ENCODE measurements around the gene GPR39.

Gene GPR39

DNA sequence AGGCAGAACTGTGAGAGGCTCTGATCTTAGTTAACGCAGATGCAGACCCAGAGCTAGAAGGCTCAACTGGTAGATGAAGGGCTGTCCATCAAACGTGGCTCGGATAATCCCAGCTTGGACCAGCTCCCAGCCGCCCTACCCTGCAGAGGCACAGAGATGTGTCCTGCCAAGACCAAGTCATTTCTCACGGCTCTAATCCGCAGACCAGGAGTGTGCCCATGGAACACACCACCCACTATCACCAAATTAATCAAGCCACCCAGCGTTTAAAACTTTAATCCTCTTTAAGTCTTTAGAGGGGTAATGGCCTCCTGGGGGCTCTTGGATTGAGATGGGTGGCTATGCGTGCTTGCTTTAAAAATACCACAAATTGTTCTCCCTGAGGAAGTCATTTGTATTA lies 235.9 kb downstream of the GPR39 start:
- Histone ChIP-seq H3K36me3 (ENCODE audit: control insufficient read depth, low read length) (no peaks in the 10 kb centered on the region), H3K4me1 (ENCODE audit: control insufficient read depth, low read length) (no peaks in the 10 kb centered on the region), H3K4me3 (ENCODE audit: low read length) (no peak overlapping the region), H3K27ac (ENCODE audit: low read depth, low read length) (no peak overlapping the region), H3K9me3 (ENCODE audit: control insufficient read depth, insufficient read depth, low read length) (no peaks in the 10 kb centered on the region), H4K20me1 (ENCODE audit: control insufficient read depth, insufficient read depth, low read depth, low read length) (no peaks in the 10 kb centered on the region), H3F3A (ENCODE audit: control insufficient read depth, insufficient read depth) (no peaks in the 10 kb centered on the region), H3K79me2 (ENCODE audit: control insufficient read depth, low read length) (no peaks in the 10 kb centered on the region), H3K27me3 (ENCODE audit: control insufficient read depth, low read length) (no peaks in the 10 kb centered on the region), H3K4me2 (ENCODE audit: low read length) (no peak overlapping the region), H3K9me2 (replicated peaks; ENCODE audit: control insufficient read depth, low read length) (no peaks in the 10 kb centered on the region)
- no peak for TF ChIP-seq EZH2phosphoT487 (IDR thresholded peaks at IDR 0.05; ENCODE audit: borderline replicate concordance, low read length)

DNA sequence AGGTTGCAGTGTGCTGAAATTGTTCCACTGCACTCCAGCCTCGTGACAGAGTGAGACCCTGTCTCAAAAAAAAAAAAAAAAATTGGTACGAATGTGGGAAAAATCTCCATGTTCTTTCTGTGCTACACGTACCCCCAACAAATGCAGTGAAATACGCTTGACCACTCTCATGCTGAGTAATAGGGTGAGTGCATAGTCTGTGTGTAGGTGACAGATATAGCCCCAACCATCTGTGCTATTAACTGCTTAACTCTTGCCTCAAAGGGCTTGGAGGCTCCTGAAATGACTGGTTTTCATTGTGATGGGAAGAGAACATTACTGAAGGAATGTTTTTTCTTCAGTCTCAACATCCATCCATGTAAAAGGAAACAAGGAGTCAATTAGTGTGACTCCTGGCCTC lies 237.7 kb downstream of the GPR39 start:
- H3K36me3 ChIP-seq (ENCODE audit: control insufficient read depth, low read length), result no peaks in the 10 kb centered on the region
- TF ChIP-seq, protein P1, sequence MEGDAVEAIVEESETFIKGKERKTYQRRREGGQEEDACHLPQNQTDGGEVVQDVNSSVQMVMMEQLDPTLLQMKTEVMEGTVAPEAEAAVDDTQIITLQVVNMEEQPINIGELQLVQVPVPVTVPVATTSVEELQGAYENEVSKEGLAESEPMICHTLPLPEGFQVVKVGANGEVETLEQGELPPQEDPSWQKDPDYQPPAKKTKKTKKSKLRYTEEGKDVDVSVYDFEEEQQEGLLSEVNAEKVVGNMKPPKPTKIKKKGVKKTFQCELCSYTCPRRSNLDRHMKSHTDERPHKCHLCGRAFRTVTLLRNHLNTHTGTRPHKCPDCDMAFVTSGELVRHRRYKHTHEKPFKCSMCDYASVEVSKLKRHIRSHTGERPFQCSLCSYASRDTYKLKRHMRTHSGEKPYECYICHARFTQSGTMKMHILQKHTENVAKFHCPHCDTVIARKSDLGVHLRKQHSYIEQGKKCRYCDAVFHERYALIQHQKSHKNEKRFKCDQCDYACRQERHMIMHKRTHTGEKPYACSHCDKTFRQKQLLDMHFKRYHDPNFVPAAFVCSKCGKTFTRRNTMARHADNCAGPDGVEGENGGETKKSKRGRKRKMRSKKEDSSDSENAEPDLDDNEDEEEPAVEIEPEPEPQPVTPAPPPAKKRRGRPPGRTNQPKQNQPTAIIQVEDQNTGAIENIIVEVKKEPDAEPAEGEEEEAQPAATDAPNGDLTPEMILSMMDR (IDR thresholded peaks at IDR 0.05; ENCODE audit: low read depth, low read length, poor library complexity, severe bottlenecking), result no peak
- no peak for TF ChIP-seq EZH2phosphoT487 (IDR thresholded peaks at IDR 0.05; ENCODE audit: borderline replicate concordance, low read length)

DNA sequence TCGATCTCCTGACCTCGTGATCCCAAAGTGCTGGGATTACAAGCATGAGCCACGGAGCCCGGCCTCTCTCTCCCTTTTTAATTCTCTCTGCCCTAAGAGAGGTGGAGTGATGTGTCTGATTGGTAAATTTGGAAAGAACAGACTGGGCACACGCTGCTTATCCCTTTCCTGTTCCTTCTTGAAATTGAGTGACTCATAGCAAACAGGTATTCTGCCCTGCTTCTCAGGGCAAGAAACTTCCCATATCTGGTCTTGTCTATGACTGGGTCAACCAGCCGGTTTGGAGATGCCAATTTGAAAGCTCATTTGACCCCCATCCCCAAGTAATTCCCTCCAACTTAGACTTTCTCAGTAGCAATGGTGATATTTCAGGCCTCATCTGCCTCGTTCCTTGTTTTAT lies 238.4 kb downstream of the GPR39 start:
- Histone ChIP-seq H4K20me1 (ENCODE audit: control insufficient read depth, insufficient read depth, low read depth, low read length) (no peaks in the 10 kb centered on the region), H3K9me3 (ENCODE audit: control insufficient read depth, insufficient read depth, low read length) (no peaks in the 10 kb centered on the region), H3K4me2 (ENCODE audit: low read length) (no peak overlapping the region), H3K4me3 (ENCODE audit: low read length) (no peak overlapping the region), H3K36me3 (ENCODE audit: control insufficient read depth, low read length) (no peaks in the 10 kb centered on the region), H3K9me2 (replicated peaks; ENCODE audit: control insufficient read depth, low read length) (no peaks in the 10 kb centered on the region), H3K79me2 (ENCODE audit: control insufficient read depth, low read length) (no peaks in the 10 kb centered on the region), H3F3A (ENCODE audit: control insufficient read depth, insufficient read depth) (no peaks in the 10 kb centered on the region), H3K27me3 (ENCODE audit: control insufficient read depth, low read length) (no peaks in the 10 kb centered on the region), H3K4me1 (ENCODE audit: control insufficient read depth, low read length) (no peaks in the 10 kb centered on the region), H3K27ac (ENCODE audit: low read depth, low read length) (no peak overlapping the region)
- TF ChIP-seq EZH2phosphoT487 (IDR thresholded peaks at IDR 0.05; ENCODE audit: borderline replicate concordance, low read length), result no peak
- TF ChIP-seq, protein P1 (IDR thresholded peaks at IDR 0.05; ENCODE audit: low read depth, low read length, poor library complexity, severe bottlenecking), result no peak

More for the DNA sequence above, 237.7 kb downstream of the GPR39 start:
- H3K9me3 ChIP-seq (ENCODE audit: control insufficient read depth, insufficient read depth, low read length), result no peaks in the 10 kb centered on the region
- no peak overlapping the region for H3K4me2 ChIP-seq (ENCODE audit: low read length)
- H3K27ac ChIP-seq (ENCODE audit: low read depth, low read length), result no peak overlapping the region
- H3K9me2 ChIP-seq (replicated peaks; ENCODE audit: control insufficient read depth, low read length), result no peaks in the 10 kb centered on the region
- no peaks in the 10 kb centered on the region for H3K27me3 ChIP-seq (ENCODE audit: control insufficient read depth, low read length)
- H3F3A ChIP-seq (ENCODE audit: control insufficient read depth, insufficient read depth), result no peaks in the 10 kb centered on the region
- no peaks in the 10 kb centered on the region for H3K79me2 ChIP-seq (ENCODE audit: control insufficient read depth, low read length)
- no peaks in the 10 kb centered on the region for H3K4me1 ChIP-seq (ENCODE audit: control insufficient read depth, low read length)
- H3K4me3 ChIP-seq (ENCODE audit: low read length), result no peak overlapping the region
- no peaks in the 10 kb centered on the region for H4K20me1 ChIP-seq (ENCODE audit: control insufficient read depth, insufficient read depth, low read depth, low read length)

DNA sequence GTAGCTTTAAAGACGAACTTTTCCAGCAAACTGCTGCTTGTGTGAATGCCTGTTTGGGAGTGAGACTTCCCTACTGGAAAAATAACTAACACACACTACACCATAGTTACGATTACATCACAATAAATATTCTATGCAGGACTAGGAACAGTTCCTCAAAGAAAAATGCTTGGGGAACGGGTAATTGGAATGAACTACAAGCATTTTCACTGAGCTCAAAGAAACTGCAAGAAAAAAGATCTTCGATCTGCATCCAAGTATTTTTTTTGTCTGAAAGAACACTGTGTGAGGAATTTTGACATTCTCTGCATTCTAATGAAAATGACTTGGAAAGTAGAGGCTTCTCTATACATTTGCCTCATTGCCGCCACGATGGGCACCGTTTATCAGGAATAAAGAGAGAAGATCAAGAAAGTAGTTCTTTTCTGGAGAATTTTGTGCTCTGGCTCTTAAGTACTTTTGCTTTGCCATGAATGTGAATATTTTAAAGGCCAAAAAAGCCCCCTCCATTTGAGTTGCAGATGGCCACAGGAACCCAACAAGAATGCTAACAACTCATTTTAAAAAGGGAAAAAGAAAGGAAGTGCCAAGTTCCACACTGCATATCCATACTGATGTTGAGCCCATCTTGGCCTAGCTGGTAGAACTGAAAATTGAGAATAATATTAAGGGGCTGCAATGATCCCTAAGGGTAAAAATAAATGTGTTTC lies 239.8 kb downstream of the GPR39 start:
- H3K27me3 ChIP-seq (ENCODE audit: control insufficient read depth, low read length), result no peaks in the 10 kb centered on the region
- no peak for TF ChIP-seq EZH2phosphoT487 (IDR thresholded peaks at IDR 0.05; ENCODE audit: borderline replicate concordance, low read length)
- TF ChIP-seq, protein P1 (IDR thresholded peaks at IDR 0.05; ENCODE audit: low read depth, low read length, poor library complexity, severe bottlenecking), result no peak
- no peaks in the 10 kb centered on the region for H3K79me2 ChIP-seq (ENCODE audit: control insufficient read depth, low read length)
- H3K4me2 ChIP-seq (ENCODE audit: low read length), result no peak overlapping the region
- no peak overlapping the region for H3K27ac ChIP-seq (ENCODE audit: low read depth, low read length)
- H3K4me3 ChIP-seq (ENCODE audit: low read length), result no peak overlapping the region
- no peaks in the 10 kb centered on the region for H3K4me1 ChIP-seq (ENCODE audit: control insufficient read depth, low read length)
- no peaks in the 10 kb centered on the region for H3K9me2 ChIP-seq (replicated peaks; ENCODE audit: control insufficient read depth, low read length)
- H4K20me1 ChIP-seq (ENCODE audit: control insufficient read depth, insufficient read depth, low read depth, low read length), result no peaks in the 10 kb centered on the region
- H3K36me3 ChIP-seq (ENCODE audit: control insufficient read depth, low read length), result no peaks in the 10 kb centered on the region
- no peaks in the 10 kb centered on the region for H3K9me3 ChIP-seq (ENCODE audit: control insufficient read depth, insufficient read depth, low read length)
- no peaks in the 10 kb centered on the region for H3F3A ChIP-seq (ENCODE audit: control insufficient read depth, insufficient read depth)
